Measurements from ENCODE around the gene SPATA45. TPM values are rescaled to one million over a fixed set of nuclear protein-coding genes. Genes with fewer than 3 reads are reported as not detected.

SPATA45 gene
- total and polyA plus RNA-seq, 2 of the 13 experiments (the other 11 are each of a cell fraction or from before 2014, with no cell fraction given): 0.17 to 0.64 TPM

- TF ChIP-seq ZNF564 (CRISPR knock-in tag; IDR thresholded peaks at IDR 0.05) (no peak), FOXO1 (CRISPR knock-in tag; IDR thresholded peaks at IDR 0.05) (no peak), KDM6A (CRISPR knock-in tag; IDR thresholded peaks at IDR 0.05; ENCODE audit: low read depth) (peak; percentile 69), HNRNPH1 (optimal IDR thresholded peaks at IDR 0.05; ENCODE audit: low read depth, low read length) (no peak), ZNF710 (CRISPR knock-in tag; IDR thresholded peaks at IDR 0.05; ENCODE audit: borderline replicate concordance) (peak; percentile 89), ZNF709 (CRISPR knock-in tag; IDR thresholded peaks at IDR 0.05) (no peak), ISL2 (CRISPR knock-in tag; IDR thresholded peaks at IDR 0.05) (0 out of 2 replicates have a peak, but pooled peaks have one; percentile 30), FUBP1 (CRISPR knock-in tag; IDR thresholded peaks at IDR 0.05; ENCODE audit: borderline replicate concordance) (no peak), ZNF207 (IDR thresholded peaks at IDR 0.05; ENCODE audit: borderline replicate concordance) (no peak), GMEB2 (CRISPR knock-in tag; IDR thresholded peaks at IDR 0.05; ENCODE audit: low read depth) (no peak), ATF7 (IDR thresholded peaks at IDR 0.05) (peak; percentile 61), ATF7 (CRISPR knock-in tag; IDR thresholded peaks at IDR 0.05) (no peak), CHCHD3 (CRISPR knock-in tag; IDR thresholded peaks at IDR 0.05) (no peak), RAD51 (IDR thresholded peaks at IDR 0.05; ENCODE audit: borderline replicate concordance) (no peak), ZBTB33 (CRISPR knock-in tag; IDR thresholded peaks at IDR 0.05) (no peak)
- TF ChIP-seq, protein P1, sequence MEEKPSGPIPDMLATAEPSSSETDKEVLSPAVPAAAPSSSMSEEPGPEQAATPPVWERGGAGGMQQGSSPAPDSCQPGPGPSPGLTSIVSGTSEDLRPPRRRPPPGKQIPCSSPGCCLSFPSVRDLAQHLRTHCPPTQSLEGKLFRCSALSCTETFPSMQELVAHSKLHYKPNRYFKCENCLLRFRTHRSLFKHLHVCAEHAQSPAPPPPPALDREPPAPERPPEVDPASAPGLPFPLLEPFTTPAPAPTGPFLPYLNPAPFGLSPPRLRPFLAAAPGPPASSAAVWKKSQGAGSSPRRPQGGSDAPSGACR (CRISPR knock-in tag; IDR thresholded peaks at IDR 0.05): no peak
- TF ChIP-seq, protein P2, sequence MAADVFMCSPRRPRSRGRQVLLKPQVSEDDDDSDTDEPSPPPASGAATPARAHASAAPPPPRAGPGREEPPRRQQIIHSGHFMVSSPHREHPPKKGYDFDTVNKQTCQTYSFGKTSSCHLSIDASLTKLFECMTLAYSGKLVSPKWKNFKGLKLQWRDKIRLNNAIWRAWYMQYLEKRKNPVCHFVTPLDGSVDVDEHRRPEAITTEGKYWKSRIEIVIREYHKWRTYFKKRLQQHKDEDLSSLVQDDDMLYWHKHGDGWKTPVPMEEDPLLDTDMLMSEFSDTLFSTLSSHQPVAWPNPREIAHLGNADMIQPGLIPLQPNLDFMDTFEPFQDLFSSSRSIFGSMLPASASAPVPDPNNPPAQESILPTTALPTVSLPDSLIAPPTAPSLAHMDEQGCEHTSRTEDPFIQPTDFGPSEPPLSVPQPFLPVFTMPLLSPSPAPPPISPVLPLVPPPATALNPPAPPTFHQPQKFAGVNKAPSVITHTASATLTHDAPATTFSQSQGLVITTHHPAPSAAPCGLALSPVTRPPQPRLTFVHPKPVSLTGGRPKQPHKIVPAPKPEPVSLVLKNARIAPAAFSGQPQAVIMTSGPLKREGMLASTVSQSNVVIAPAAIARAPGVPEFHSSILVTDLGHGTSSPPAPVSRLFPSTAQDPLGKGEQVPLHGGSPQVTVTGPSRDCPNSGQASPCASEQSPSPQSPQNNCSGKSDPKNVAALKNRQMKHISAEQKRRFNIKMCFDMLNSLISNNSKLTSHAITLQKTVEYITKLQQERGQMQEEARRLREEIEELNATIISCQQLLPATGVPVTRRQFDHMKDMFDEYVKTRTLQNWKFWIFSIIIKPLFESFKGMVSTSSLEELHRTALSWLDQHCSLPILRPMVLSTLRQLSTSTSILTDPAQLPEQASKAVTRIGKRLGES (CRISPR knock-in tag; IDR thresholded peaks at IDR 0.05; ENCODE audit: borderline replicate concordance): no peak
Measured at GRCh38 chr1:212816567-212817278, 30.7 kb downstream of the SPATA45 start (continued).

Data from HepG2 (cell line).